Activated CD8-positive, alpha-beta memory T cell treated with anti-CD3 and anti-CD28 coated beads, Interleukin-2, amount 50 U/mL, for 1 hour (primary cell): ENCODE data around the gene KCNJ5.

Experiments used
- DNase-seq: peaks from one replicate; pipeline ENCODE4 v3.0.0-alpha.2; 2020; ENCODE audit errors: extremely low read depth

Gene KCNJ5

GRCh38 chr11:128933481-128934178 is 42.5 kb downstream of the KCNJ5 start:
- DNase-seq: no peak

GRCh38 chr11:128934351-128934750 is 43.2 kb downstream of the KCNJ5 start:
- no peak for DNase-seq

- DNase-seq: no peak
These were observed 43.8 kb downstream of the KCNJ5 start for GRCh38 chr11:128934926-128935325.

GRCh38 chr11:128936606-128937251 is 45.6 kb downstream of the KCNJ5 start:
- no peak for DNase-seq

- DNase-seq: no peak
These were observed 46.3 kb downstream of the KCNJ5 start for GRCh38 chr11:128937480-128937879.

GRCh38 chr11:128938156-128938885 is 47.2 kb downstream of the KCNJ5 start:
- DNase-seq: no peak

GRCh38 chr11:128939591-128939990 is 48.4 kb downstream of the KCNJ5 start:
- no peak for DNase-seq

GRCh38 chr11:128940156-128940555 is 49.0 kb downstream of the KCNJ5 start:
- DNase-seq: no peak

- no peak for DNase-seq
These were observed 49.4 kb downstream of the KCNJ5 start for GRCh38 chr11:128940603-128941002.

GRCh38 chr11:128941110-128941509 is 50.0 kb downstream of the KCNJ5 start:
- no peak for DNase-seq

GRCh38 chr11:128941573-128942271 is 50.6 kb downstream of the KCNJ5 start:
- no peak for DNase-seq

GRCh38 chr11:128942272-128942612 is 51.1 kb downstream of the KCNJ5 start:
- no peak for DNase-seq

GRCh38 chr11:128942817-128943427 is 51.8 kb downstream of the KCNJ5 start, which contains the start of gene TP53AIP1:
TP53AIP1 (minus strand) TSS chr11:128942871; CDS start chr11:128937818, 5,053 bp downstream.
- no peak for DNase-seq

GRCh38 chr11:128943428-128943976 is 52.3 kb downstream of the KCNJ5 start:
- DNase-seq: no peak

- DNase-seq: no peak
These were observed 55.5 kb downstream of the KCNJ5 start for GRCh38 chr11:128946648-128947047.

- no peak for DNase-seq
These were observed 56.6 kb downstream of the KCNJ5 start for GRCh38 chr11:128947773-128948172.

GRCh38 chr11:128948583-128948982 is 57.4 kb downstream of the KCNJ5 start:
- no peak for DNase-seq

GRCh38 chr11:128949791-128950454 is 58.8 kb downstream of the KCNJ5 start:
- no peak for DNase-seq

GRCh38 chr11:128953151-128953550 is 62.0 kb downstream of the KCNJ5 start:
- no peak for DNase-seq

GRCh38 chr11:128955636-128956035 is 64.5 kb downstream of the KCNJ5 start:
- DNase-seq: no peak
